Omental fat pad (tissue), 4 donors: Measurements from ENCODE around the gene WSB2. TPM values are rescaled to one million over a fixed set of nuclear protein-coding genes. Genes with fewer than 3 reads are reported as not detected.

Experiments used
- ATAC-seq: fragments of 150-250 bp; one replicate; pipeline ENCODE4 v1.9.1; 2016; ENCODE audit warnings: mild to moderate bottlenecking, moderate library complexity; ENCODE audit not compliant: low FRiP score
- DNase-seq: peaks from one replicate; pipeline ENCODE4 v3.0.0-alpha.2; 2019; ENCODE audit warnings: low spot score
- CTCF ChIP-seq, 3 donors: fragments of 450-650 bp; IDR thresholded peaks; one replicate each; pipeline ENCODE4 v1.5.1; 2016 to 2017; ENCODE audit warnings: antibody characterized with exemption in 3 of 3, mild to moderate bottlenecking in 3 of 3, moderate library complexity in 2 of 3
- total RNA-seq, 4 donors: library from RNA; depleted of rRNA; stranded (reverse); fragments of >200 nt; gene quantifications; one replicate each; pipeline ENCODE4 v1.1.0, GENCODE V29; 2016

The WSB2 gene
- total RNA-seq, 4 donors from 2014 or later: 41.1 to 87.8 (median 65.3) TPM

- no peak for ATAC-seq
- no peak for TF ChIP-seq CTCF (IDR thresholded peaks at IDR 0.05)
- DNase-seq: no peak
These were observed 16.4 kb downstream of the WSB2 start for GRCh38 chr12:118044577-118044976.

- DNase-seq (no peak), ATAC-seq (no peak)
- TF ChIP-seq CTCF (IDR thresholded peaks at IDR 0.05): no peak
These were observed 16.9 kb downstream of the WSB2 start for GRCh38 chr12:118044075-118044474.

GRCh38 chr12:118042091-118042490 is 18.9 kb downstream of the WSB2 start:
- ATAC-seq: no peak

GRCh38 chr12:118038137-118038536 is 22.8 kb downstream of the WSB2 start:
- DNase-seq (no peak), ATAC-seq (no peak)
- no peak for TF ChIP-seq CTCF (IDR thresholded peaks at IDR 0.05)

More at GRCh38 chr12:118042091-118042490, 18.9 kb downstream of the WSB2 start:
- DNase-seq: no peak
- TF ChIP-seq CTCF (IDR thresholded peaks at IDR 0.05): no peak

GRCh38 chr12:118036672-118037411 is 24.1 kb downstream of the WSB2 start:
- DNase-seq (no peak), ATAC-seq (no peak)
- TF ChIP-seq CTCF (IDR thresholded peaks at IDR 0.05): no peak

- no peak for TF ChIP-seq CTCF (IDR thresholded peaks at IDR 0.05)
- DNase-seq (no peak), ATAC-seq (no peak)
These were observed 25.6 kb downstream of the WSB2 start for GRCh38 chr12:118035190-118036041.
